ENCODE data around the gene TMEM91. TPM values are rescaled to one million over a fixed set of nuclear protein-coding genes. Genes with fewer than 3 reads are reported as not detected.
"Not testable (repeated sequence)": the region's sequence is repeated elsewhere in the genome, so short reads cannot be mapped to it uniquely, and the experiment has no call there.

Gene TMEM91
- 1.6 and 1.7 TPM in 2 replicates for total RNA-seq (2014; rRNA removed; shearing (Covaris generic))

GRCh38 chr19:41376241-41376997 lies at the start of gene TMEM91:
TSS of gene TMEM91 (plus strand) at chr19:41376533. CDS start at chr19:41378310, 1,777 bp downstream.
- DNase-seq (ENCODE audit: low read depth) = no peak

- DNase-seq (ENCODE audit: low read depth) = peak; percentile 35
These were observed 49.2 kb upstream of the TMEM91 start for GRCh38 chr19:41327076-41327575.

- peak; percentile 95 for DNase-seq (ENCODE audit: low read depth)
These were observed 48.7 kb upstream of the TMEM91 start for GRCh38 chr19:41327576-41328156.

GRCh38 chr19:41328157-41328841 lies 48.0 kb upstream of the TMEM91 start:
- peak; percentile 47 for DNase-seq (ENCODE audit: low read depth)

- no peak for DNase-seq (ENCODE audit: low read depth)
These were observed 47.5 kb upstream of the TMEM91 start for GRCh38 chr19:41328842-41329225.

GRCh38 chr19:41330481-41330880 lies 45.9 kb upstream of the TMEM91 start:
- DNase-seq (ENCODE audit: low read depth) = no peak

- no peak for DNase-seq (ENCODE audit: low read depth)
These were observed 45.2 kb upstream of the TMEM91 start for GRCh38 chr19:41330946-41331678.

- DNase-seq (ENCODE audit: low read depth) = no peak
These were observed 44.3 kb upstream of the TMEM91 start for GRCh38 chr19:41332000-41332399.

GRCh38 chr19:41332468-41332867 lies 43.9 kb upstream of the TMEM91 start:
- no peak for DNase-seq (ENCODE audit: low read depth)

GRCh38 chr19:41334793-41335192 lies 41.5 kb upstream of the TMEM91 start:
- DNase-seq (ENCODE audit: low read depth) = no peak

- no peak for DNase-seq (ENCODE audit: low read depth)
These were observed 40.9 kb upstream of the TMEM91 start for GRCh38 chr19:41335467-41335866.

GRCh38 chr19:41339936-41340335 lies 36.4 kb upstream of the TMEM91 start:
- no peak for DNase-seq (ENCODE audit: low read depth)

- no peak for DNase-seq (ENCODE audit: low read depth)
These were observed 34.5 kb upstream of the TMEM91 start for GRCh38 chr19:41341669-41342490.

GRCh38 chr19:41344162-41344561 lies 32.2 kb upstream of the TMEM91 start:
- no peak for DNase-seq (ENCODE audit: low read depth)

- not testable (repeated sequence) for DNase-seq (ENCODE audit: low read depth)
These were observed 29.4 kb upstream of the TMEM91 start for GRCh38 chr19:41346916-41347315.

- peak; percentile 28 for DNase-seq (ENCODE audit: low read depth)
These were observed 25.5 kb upstream of the TMEM91 start for GRCh38 chr19:41350735-41351338.

GRCh38 chr19:41351339-41352245 lies 24.7 kb upstream of the TMEM91 start:
- peak; percentile 66 for DNase-seq (ENCODE audit: low read depth)

GRCh38 chr19:41352279-41352608 lies 24.1 kb upstream of the TMEM91 start:
- no peak for DNase-seq (ENCODE audit: low read depth)

GRCh38 chr19:41352609-41353465 lies 23.5 kb upstream of the TMEM91 start:
- peak; percentile 73 for DNase-seq (ENCODE audit: low read depth)
